HG02938 (cell line): ENCODE results near the gene SYNJ2.

Experiments
- ATAC-seq: cut with Tn5 transposase; IDR thresholded peaks from one replicate; pipeline ENCODE4 v1.9.1; 2021; ENCODE audit warnings: mild to moderate bottlenecking, moderate library complexity; ENCODE audit not compliant: unreplicated experiment

Gene SYNJ2

DNA sequence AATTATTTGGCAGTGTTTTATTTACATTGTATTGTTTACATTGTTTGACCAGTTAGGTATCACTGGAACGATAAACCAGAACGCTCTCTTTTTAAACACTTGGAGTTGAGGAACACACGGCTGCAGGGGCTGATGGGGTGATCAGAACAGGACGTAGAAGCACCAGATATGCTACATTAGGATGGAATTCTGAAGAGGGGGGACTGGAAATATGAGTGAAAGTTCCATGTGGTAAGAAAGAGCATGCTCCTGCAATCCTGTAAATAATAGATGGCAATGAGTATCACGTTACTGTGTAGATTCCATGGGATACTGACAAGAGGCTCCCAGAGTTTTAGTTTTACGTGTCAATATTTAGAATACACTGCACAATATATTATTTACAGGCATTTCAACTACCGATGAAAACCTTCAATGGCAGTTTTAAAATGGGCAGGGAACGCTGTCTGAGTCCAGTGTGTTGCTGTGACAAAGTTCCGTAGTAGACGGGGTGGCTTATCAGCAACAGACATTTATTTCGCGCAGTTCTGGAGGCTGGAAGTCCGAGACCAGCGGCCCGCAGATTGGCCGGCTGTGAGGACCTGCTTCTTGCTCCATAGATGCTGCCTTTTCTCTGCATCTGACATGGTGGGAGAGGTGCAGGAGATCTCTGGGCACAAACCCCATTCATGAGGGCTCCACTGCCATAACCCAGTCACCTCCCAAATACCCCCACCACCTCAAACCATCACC lies 43.1 kb downstream of the SYNJ2 start:
- ATAC-seq = no peak

DNA sequence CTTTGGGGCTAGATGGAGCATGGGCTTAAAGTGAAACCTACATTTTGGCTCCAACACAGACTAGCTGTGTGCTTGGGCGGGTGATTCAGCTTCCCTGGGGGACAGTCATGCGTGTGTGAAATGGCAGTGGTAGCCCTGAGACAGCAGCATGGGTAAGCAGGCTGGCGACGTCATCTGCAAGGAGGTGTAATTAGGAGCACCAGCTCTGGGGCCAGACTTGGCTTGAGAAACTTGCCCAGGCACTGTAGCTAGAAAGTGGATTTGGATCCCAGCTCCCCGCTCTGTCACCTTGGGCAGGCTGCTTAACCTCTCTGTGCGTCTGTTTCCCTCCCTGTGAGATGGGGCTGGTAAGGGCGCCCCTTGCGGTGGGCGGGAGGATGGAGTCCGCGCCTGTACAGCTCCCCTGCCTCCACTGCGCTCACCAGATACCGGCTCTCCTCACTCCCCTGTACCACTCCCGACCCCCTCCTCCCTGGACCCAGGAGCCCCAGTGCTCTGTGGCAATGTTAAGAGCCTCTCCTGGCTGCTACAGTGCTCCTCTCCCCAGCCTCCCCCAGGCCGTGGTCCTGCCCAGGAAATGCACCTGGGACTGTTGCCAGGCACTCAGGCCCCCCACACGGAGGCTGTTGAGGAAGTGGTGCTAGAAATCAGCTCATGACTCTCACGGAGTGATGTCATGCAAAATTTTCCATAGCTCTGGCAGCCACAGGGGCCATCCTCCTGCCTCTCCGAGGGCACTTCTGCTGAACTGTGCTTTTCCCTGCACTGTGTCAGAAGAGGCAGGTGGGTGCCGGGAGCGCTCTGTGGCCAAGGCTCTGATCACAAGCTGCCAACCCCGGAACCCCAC lies 44.6 kb downstream of the SYNJ2 start:
- peak; percentile 84 for ATAC-seq

GRCh38 chr6:158026901-158027589 lies 45.4 kb downstream of the SYNJ2 start:
- ATAC-seq = no peak

- ATAC-seq = no peak
Measured at GRCh38 chr6:158027590-158028285, 46.1 kb downstream of the SYNJ2 start.

- ATAC-seq = no peak
Measured at GRCh38 chr6:158028421-158028820, 46.8 kb downstream of the SYNJ2 start.

GRCh38 chr6:158028876-158029275 lies 47.2 kb downstream of the SYNJ2 start:
- no peak for ATAC-seq

GRCh38 chr6:158029668-158030230 lies 48.1 kb downstream of the SYNJ2 start:
- ATAC-seq = no peak

DNA sequence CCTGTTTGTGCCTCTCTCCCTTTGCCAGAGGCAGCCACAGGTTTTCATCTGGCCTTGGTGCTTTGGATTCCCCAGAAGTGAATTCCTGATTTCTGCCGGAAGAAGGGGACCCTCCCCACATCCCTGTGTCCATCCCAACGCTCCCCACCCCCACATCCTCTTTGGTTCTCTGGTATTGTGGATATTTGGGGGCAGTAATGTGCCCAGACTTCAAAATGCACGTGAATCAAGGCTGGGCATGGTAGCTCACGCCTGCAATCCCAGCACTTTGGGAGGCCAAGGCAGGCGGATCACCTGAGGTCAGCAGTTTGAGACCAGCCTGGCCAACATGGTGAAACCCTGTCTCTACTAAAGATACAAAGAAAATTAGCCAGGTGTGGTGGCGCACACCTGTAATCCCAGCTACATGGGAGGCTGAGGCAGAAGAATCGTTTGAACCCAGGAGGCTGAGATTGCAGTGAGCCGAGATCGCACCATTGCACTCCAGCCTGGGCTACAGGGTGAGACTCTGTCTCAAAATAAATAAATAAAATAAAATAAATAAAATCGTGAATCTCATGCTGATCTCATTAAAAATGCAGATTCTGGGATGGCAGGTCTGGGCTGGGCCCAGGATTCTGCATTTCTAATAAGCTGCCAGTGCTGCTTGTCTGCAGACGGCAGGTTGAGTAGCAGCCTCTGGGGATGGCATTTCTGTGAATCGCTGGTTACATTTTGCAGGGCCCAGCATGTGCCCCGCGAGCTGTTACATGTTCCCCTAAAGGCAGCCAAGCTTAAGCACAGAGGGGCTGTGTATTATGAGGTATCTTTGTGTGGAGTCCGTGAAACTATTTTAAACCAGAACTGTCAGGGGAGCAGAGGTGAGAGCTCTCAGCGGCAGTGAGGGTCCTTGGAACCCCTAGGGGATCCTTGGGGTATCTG lies 49.0 kb downstream of the SYNJ2 start:
- ATAC-seq = no peak

- no peak for ATAC-seq
Measured at GRCh38 chr6:158031381-158032353, 50.0 kb downstream of the SYNJ2 start.

- no peak for ATAC-seq
Measured at GRCh38 chr6:158032354-158032733, 50.7 kb downstream of the SYNJ2 start.

GRCh38 chr6:158033077-158033750 lies 51.6 kb downstream of the SYNJ2 start:
- ATAC-seq = no peak

DNA sequence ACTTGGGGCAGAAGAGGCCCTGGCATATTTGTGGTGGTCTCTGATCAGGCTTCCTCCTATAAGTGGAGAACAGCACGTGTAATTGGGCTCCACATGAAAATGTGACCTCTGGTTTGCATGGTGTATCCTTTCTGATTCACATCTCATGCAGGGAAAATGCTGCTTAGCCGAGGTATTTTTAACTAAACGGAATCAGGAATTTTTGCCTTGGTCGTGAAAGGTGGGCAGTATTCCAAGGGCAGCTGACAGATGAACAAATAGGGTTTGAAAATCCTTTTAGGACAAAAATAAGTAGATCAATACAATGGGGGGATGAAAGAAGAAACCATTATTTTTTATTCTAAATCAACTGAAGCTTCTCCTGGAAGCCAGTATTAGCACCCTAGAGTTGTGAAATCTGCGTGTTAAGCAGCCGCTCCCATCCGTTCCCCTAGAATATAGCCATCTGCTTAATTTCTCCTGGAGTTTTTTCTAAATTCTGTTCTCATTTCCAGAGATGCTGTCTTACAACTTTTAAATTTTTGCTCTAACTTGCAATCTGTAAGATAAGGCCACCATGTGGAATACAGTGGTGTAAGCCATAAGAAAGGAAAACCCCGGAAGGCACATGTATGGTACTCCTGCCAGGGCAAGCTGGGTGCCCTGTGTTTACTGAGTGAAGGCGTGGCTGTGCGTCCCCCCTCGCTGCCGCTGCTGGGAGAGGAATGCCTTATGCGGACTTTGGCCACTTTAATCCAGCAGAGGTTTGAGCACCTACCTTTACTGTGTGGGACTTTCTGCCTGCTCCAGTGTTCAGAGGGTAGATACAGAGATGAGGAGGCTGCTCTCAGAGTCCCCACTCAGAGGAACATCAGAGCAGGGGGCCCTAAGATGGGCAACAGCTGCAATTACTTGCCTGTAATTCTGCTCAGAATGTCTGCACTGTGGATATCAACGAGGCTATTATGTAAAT lies 52.4 kb downstream of the SYNJ2 start:
- ATAC-seq = no peak

DNA sequence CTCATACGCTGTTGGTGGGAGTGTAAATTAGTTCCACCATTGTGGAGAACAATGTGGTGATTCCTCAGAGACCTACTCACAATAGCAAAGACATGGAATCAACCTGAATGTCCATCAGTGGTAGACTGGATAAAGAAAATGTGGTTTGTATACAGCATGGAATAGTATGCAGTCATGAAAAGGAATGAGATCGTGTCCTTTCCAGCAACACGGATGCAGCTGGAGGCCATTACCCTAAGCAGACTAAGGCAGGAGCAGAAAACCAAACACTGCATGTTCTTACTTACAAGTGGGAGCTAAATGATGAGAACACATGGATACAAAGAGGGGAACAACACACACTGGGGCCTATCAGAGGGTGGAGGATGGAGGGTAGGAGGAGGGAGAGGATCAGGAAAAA lies 54.6 kb downstream of the SYNJ2 start:
- ATAC-seq = no peak

DNA sequence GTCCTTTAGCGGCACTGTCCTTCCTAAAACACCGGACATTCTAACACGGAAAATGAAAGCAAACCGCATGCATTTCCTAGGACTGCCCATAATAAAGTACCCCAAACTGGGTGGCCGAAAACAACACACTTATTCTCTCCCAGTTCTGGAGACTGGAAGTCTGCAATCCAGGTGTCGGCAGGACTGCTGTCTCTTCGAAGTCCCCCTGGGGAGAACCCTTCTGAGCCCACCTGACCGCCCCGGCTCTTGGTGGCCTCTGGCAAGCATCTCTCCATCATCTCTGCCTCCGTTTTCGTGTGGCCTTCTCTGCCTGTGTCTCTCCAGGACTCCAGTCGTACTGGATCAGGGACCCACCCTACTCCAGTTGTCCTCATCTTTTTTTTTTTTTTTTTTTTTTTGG lies 55.4 kb downstream of the SYNJ2 start:
- no peak for ATAC-seq

- ATAC-seq = no peak
Measured at GRCh38 chr6:158037771-158038170, 56.1 kb downstream of the SYNJ2 start.

DNA sequence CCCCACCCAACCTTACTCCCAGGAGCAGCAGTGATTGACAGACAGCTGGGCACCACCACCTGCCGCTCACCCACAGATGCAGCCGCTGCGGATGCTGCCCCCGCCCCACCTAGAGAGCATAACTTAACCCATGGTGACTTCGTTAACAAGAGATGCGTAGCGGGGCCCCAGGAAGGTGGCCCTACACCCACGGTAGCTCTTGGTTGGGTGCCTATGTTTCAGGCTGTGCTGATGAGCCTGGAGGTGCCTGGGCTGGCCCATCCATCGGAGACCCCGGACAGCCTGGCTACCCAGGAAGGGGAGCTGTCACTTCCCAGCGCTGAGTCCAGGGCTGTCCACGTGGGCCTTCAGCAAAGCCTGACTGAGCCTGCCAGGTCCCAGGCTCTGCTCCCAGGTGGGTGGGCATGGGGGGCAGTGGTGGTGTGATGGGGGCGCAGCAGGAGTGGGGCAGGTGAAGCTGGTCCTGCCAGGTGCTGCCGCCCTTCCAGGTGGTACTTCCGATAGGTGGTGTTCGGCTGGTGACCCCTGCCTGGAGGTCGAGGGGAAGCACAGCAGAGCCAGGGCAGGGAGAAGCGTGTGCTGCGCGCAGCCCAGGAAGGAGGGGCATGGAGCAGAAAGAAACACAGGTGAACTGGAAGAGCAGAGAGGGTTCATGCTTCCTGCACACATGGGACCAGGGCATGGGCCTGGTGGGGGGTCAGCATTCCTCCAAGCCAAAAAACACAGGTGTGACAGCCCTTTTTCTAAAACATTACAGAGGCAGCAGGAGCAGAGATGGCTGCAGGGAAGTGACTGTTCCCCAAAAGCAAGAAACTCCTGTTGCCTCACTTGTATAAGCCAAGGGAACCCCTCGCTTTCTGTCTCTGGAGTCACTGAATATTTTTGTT lies 56.9 kb downstream of the SYNJ2 start:
- no peak for ATAC-seq
